K562 (cell line): ENCODE measurements around the gene DYTN. TPM values are rescaled to one million over a fixed set of nuclear protein-coding genes. Genes with fewer than 3 reads are reported as not detected.

Experiments
- ATAC-seq: fragments of 200-7000 bp; cut with Tn5 transposase; 3 replicates; pipeline ENCODE4 v1.9.1; 2020; ENCODE audit warnings: moderate library complexity
- BruUV-seq: library from RNA; stranded (reverse); fragments of 400-500 nt; replicated peaks from 2 replicates; lab custom pipeline; 2021; lab: Mats Ljungman, UMichigan
- CTCF ChIA-PET: fragments of 300-600 bp; formaldehyde crosslinking; extraction: SDS; loops from one replicate; lab custom pipeline; 2021; ENCODE audit warnings: low intra/inter-chr PET ratio; lab: Yijun Ruan, JAX
- POLR2A ChIA-PET: fragments of 300-600, 350-650 bp; sonication (Branson Sonifier 250); formaldehyde crosslinking; extraction: SDS; loops from one replicate; lab custom pipeline; 2021; ENCODE audit warnings: antibody characterized with exemption, inconsistent platforms; lab: Yijun Ruan, JAX
- DNase-seq, 4 experiments: peaks; one replicate each; pipeline versions ENCODE4 v3.0.0 to v3.0.0-alpha.2; 2011 to 2018; ENCODE audit warnings: low spot score in 3 of 4, mixed read lengths in 3 of 4; ENCODE audit errors: extremely low read depth in 1 of 4
- FAIRE-seq: peaks from 2 replicates; lab custom pipeline; 2011; peaks lifted over from hg19 to GRCh38; lab: Jason Lieb, UNC
- H2AFZ ChIP-seq: 2 replicates; pipeline ENCODE4 v1.6.0; 2011; ENCODE audit warnings: low read depth, low read length, control low read depth, inconsistent platforms
- H3K27ac ChIP-seq: fragments of 200-600 bp; 3 replicates; pipeline ENCODE4 v1.8.0; 2011; ENCODE audit warnings: low read depth, mild to moderate bottlenecking, control low read depth, inconsistent platforms, low read length, moderate library complexity, mixed read lengths; ENCODE audit errors: extremely low read depth
- H3K27me3 ChIP-seq, 2 experiments: fragments of 300-600 bp in 1 of 2; 2 replicates in 1 of 2; 3 replicates in 1 of 2; pipeline versions ENCODE4 v1.6.0 to v1.8.0; 2011; ENCODE audit warnings: inconsistent platforms in 2 of 2, low read length in 2 of 2, mild to moderate bottlenecking in 1 of 2, mixed read lengths in 1 of 2, moderate library complexity in 1 of 2; ENCODE audit not compliant: control insufficient read depth in 2 of 2, insufficient read depth in 2 of 2
- H3K36me3 ChIP-seq: fragments of 300-600 bp; 3 replicates; pipeline ENCODE4 v1.8.0; 2011; ENCODE audit warnings: mild to moderate bottlenecking, low read length, inconsistent platforms; ENCODE audit not compliant: control insufficient read depth, insufficient read depth
- H3K4me1 ChIP-seq, 2 experiments: fragments of 200-600 bp in 1 of 2; replicated peaks in 1 of 2; 2 replicates in 1 of 2; 3 replicates in 1 of 2; pipeline versions ENCODE4 v1.5.1 to v1.8.0; 2011; ENCODE audit warnings: inconsistent platforms in 2 of 2, low read length in 2 of 2, mild to moderate bottlenecking in 1 of 2, mixed read lengths in 1 of 2, moderate library complexity in 1 of 2; ENCODE audit not compliant: control insufficient read depth in 2 of 2, insufficient read depth in 2 of 2
- H3K4me2 ChIP-seq: 2 replicates; pipeline ENCODE4 v1.6.1; 2011; ENCODE audit warnings: low read length, control low read depth, inconsistent platforms, mixed read lengths; ENCODE audit not compliant: insufficient read depth
- H3K4me3 ChIP-seq: fragments of 200-600 bp; sonication (generic), shearing (Covaris generic); 2 replicates; pipeline ENCODE4 v1.5.1; 2016; ENCODE audit warnings: control low read depth, inconsistent platforms
- H3K79me2 ChIP-seq: fragments of 200-600 bp; 3 replicates; pipeline ENCODE4 v1.8.0; 2011; ENCODE audit warnings: low read length, inconsistent platforms; ENCODE audit not compliant: control insufficient read depth, insufficient read depth
- H3K9ac ChIP-seq, 2 experiments: 2 replicates each; pipeline versions ENCODE4 v1.6.0 to v1.6.1; 2011; ENCODE audit warnings: low read depth in 2 of 2, low read length in 2 of 2, control low read depth in 1 of 2, inconsistent platforms in 1 of 2, mild to moderate bottlenecking in 1 of 2, mixed read lengths in 1 of 2; ENCODE audit not compliant: insufficient read depth in 1 of 2
- H3K9me1 ChIP-seq: one replicate; pipeline ENCODE4 v1.6.0; 2011; ENCODE audit warnings: inconsistent platforms, mild to moderate bottlenecking, low read length, moderate library complexity; ENCODE audit not compliant: control insufficient read depth, insufficient read depth
- H3K9me3 ChIP-seq: replicated peaks from 2 replicates; pipeline ENCODE4 v1.5.1; 2011; ENCODE audit warnings: low read depth, low read length, inconsistent platforms; ENCODE audit not compliant: control insufficient read depth, insufficient read depth
- H4K20me1 ChIP-seq: replicated peaks from 2 replicates; pipeline ENCODE4 v1.6.1; 2011; ENCODE audit warnings: low read length, inconsistent platforms, mixed read lengths; ENCODE audit not compliant: control insufficient read depth, insufficient read depth
- NBN ChIP-seq: fragments of 450-650 bp; IDR thresholded peaks from 2 replicates; pipeline ENCODE4 v1.6.1; 2016; ENCODE audit warnings: low read depth, mild to moderate bottlenecking
- PPARD ChIP-seq: fragments of 250-450 bp; sonication (Bioruptor Pico); IDR thresholded peaks from 2 replicates; pipeline ENCODE4 v1.8.0; 2022; ENCODE audit warnings: inconsistent platforms, mild to moderate bottlenecking, moderate library complexity
- ZBTB40 ChIP-seq, 2 experiments: fragments of 450-650 bp in 1 of 2; sonication (generic) in 1 of 2; formaldehyde crosslinking in 1 of 2; IDR thresholded peaks; 2 replicates each; pipeline versions ENCODE4 v1.7.1 to v1.9.0; 2016 to 2022; ENCODE audit warnings: inconsistent platforms in 1 of 2, mild to moderate bottlenecking in 1 of 2, missing genetic modification reagents in 1 of 2
- ZNF146 ChIP-seq: IDR thresholded peaks from one replicate; pipeline ENCODE4 v1.6.1; 2018; ENCODE audit warnings: missing compliant biosample characterization; ENCODE audit not compliant: unreplicated experiment
- WGBS: fragments of 100-300 bp; shearing (Covaris generic); methylation state at CpG from one replicate; pipeline ENCODE4 v1.1.6; 2016; ENCODE audit warnings: low coverage, mixed read lengths; ENCODE audit not compliant: insufficient coverage; ENCODE audit errors: missing lambda C conversion rate; 5-methylcytosine and 5-hydroxymethylcytosine counted together
- in situ Hi-C: fragments of 300-500 bp; cut with MboI; formaldehyde crosslinking; loops from 4 replicates; pipeline ENCODE4 v1.15.0; 2018; ENCODE audit warnings: inconsistent platforms, mixed read lengths
- intact Hi-C: fragments of 100-400 bp; cut with micrococcal nuclease; formaldehyde crosslinking; loops from 2 replicates; pipeline ENCODE4 v1.14.2; 2022
- polyA plus RNA-seq, 8 experiments: library from polyadenylated mRNA; depleted of rRNA in 4 of 8; stranded (reverse) in 5 of 8; unstranded in 3 of 8; fragments of >200 nt; fragmentation: Nextera tagmentation in 2 of 8; fragmentation: Illumina TruSeq in 1 of 8; extraction: Ambion mirVana in 2 of 8; extraction: Trizol in 1 of 8; gene quantifications; 2 replicates each; pipeline versions ENCODE4 v1.2.1 to v1.2.3, GENCODE V29; 2011 to 2014; ENCODE audit warnings: inconsistent platforms in 1 of 8, missing spikeins in 1 of 8
- total RNA-seq, 7 experiments: library from RNA; depleted of rRNA in 6 of 7; stranded (reverse); fragments of >200 nt in 6 of 7; fragmentation: Illumina TruSeq in 2 of 7; extraction: Trizol in 2 of 7; gene quantifications; 2 replicates each; pipeline versions ENCODE4 v1.2.1 to v1.2.3, GENCODE V29; 2011 to 2021; ENCODE audit warnings: low replicate concordance in 1 of 7

The DYTN gene
- total and polyA plus RNA-seq, 9 of the 15 experiments (the other 6 are each of a cell fraction or from before 2014, with no cell fraction given): not detected

DNA sequence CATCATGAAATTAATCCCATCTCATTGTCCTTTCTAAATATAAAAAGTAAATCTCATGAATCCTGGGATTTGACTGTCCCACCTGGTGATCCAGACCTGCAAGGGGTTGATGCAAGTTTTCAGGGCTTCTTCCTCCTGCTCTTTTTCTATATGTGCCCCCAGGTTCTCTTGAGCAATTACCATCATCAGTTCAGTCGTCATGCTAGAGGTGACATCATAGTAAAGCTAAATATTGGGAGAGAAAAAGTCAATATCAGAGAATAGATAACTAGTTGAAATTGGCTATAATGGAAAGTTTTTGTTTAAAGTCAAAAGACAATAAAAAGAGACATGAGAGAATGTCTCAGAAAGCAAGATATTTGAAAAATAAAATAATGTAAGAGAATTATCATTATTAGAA is 38.6 kb upstream of the DYTN start:
- H3K27ac ChIP-seq: no peak overlapping the region
- FAIRE-seq: no peak
- in situ Hi-C loops: no loop called here
- intact Hi-C loops: no loop called here
- H3K27me3 ChIP-seq: peaks cover 0 to 9% of the 10 kb centered on the region in 2 experiments; a peak in 3 of 5 replicates
- no peak for TF ChIP-seq ZNF146
- TF ChIP-seq NBN: no peak
- no peak for TF ChIP-seq PPARD (CRISPR knock-in tag)
- TF ChIP-seq, all 486 proteins: peak for 0
- ATAC-seq (no peak), DNase-seq (no peak)
- H3K4me2 ChIP-seq: no peak overlapping the region
- ChIA-PET POLR2A (no interaction called here), CTCF (no interaction called here)
- H3K4me1 ChIP-seq: no peaks in the 10 kb centered on the region
- no peaks in the 10 kb centered on the region for H4K20me1 ChIP-seq
- BruUV-seq: no TSS peak
- H3K4me3 ChIP-seq: no peak overlapping the region
- no peaks in the 10 kb centered on the region for H3K36me3 ChIP-seq
- WGBS: 0% methylated on average over 1 of the region's 1 CpG
- H3K9me3 ChIP-seq: no peaks in the 10 kb centered on the region
- no peak overlapping the region for H3K9ac ChIP-seq
- H3K79me2 ChIP-seq: no peaks in the 10 kb centered on the region
- no peak overlapping the region for H2AFZ ChIP-seq
- no peaks in the 10 kb centered on the region for H3K9me1 ChIP-seq

GRCh38 chr2:206740800-206741199 is 22.6 kb upstream of the DYTN start:
- H3K4me3 ChIP-seq: no peak overlapping the region
- no peaks in the 10 kb centered on the region for H3K36me3 ChIP-seq
- DNase-seq: no peak
- no peaks in the 10 kb centered on the region for H3K9me3 ChIP-seq
- no TSS peak for BruUV-seq
- no peaks in the 10 kb centered on the region for H3K79me2 ChIP-seq
- no peak for FAIRE-seq
- no peak overlapping the region for H3K9ac ChIP-seq
- H4K20me1 ChIP-seq: no peaks in the 10 kb centered on the region
- POLR2A ChIA-PET: no interaction called here
- TF ChIP-seq ZBTB40 (IDR thresholded peaks at IDR 0.05) (no peak), ZBTB40 (CRISPR knock-in tag; IDR thresholded peaks at IDR 0.05) (no peak)
- H2AFZ ChIP-seq: no peak overlapping the region
- no peak overlapping the region for H3K27ac ChIP-seq
- no peaks in the 10 kb centered on the region for H3K4me1 ChIP-seq
- in situ Hi-C loops (no loop called here), intact Hi-C loops (no loop called here)
- H3K27me3 ChIP-seq: no peaks in the 10 kb centered on the region
- ATAC-seq: no peak
- no peaks in the 10 kb centered on the region for H3K9me1 ChIP-seq
- H3K4me2 ChIP-seq: no peak overlapping the region
- CTCF ChIA-PET: no interaction called here
- WGBS: 0% methylated on average over 2 of the region's 2 CpGs
